Tibial artery (tissue), 4 donors: Measurements from ENCODE around the gene BCAR1.
"Not testable (repeated sequence)": the region's sequence is repeated elsewhere in the genome, so short reads cannot be mapped to it uniquely, and the experiment has no call there.

Source experiments
- DNase-seq, 2 donors: peaks; one replicate each; pipeline ENCODE4 v3.0.0-alpha.2; 2019
- H3K27ac ChIP-seq, 2 donors: fragments of 200-600 bp; sonication (generic) in 1 of 2; 1 replicate in 1 of 2; 2 replicates in 1 of 2; pipeline ENCODE4 v1.5.1; 2018 to 2019; ENCODE audit warnings: mild to moderate bottlenecking in 1 of 2
- H3K27me3 ChIP-seq, 2 donors: fragments of 200-600 bp; sonication (generic) in 1 of 2; one replicate each; pipeline versions ENCODE4 v1.5.1 to v1.6.0; 2016 to 2019
- H3K36me3 ChIP-seq, 3 donors: fragments of 200-600 bp; sonication (generic) in 2 of 3; one replicate each; pipeline ENCODE4 v1.5.1; 2016 to 2019; ENCODE audit warnings: mild to moderate bottlenecking in 2 of 3
- H3K4me1 ChIP-seq, 4 donors: fragments of 200-600 bp; sonication (generic) in 2 of 4; 1 replicate in 3 of 4; 2 replicates in 1 of 4; pipeline ENCODE4 v1.5.1; 2016 to 2019
- H3K4me3 ChIP-seq, 2 donors: fragments of 200-600 bp; sonication (generic) in 1 of 2; 1 replicate in 1 of 2; 2 replicates in 1 of 2; pipeline ENCODE4 v1.5.1; 2018 to 2019; ENCODE audit warnings: mild to moderate bottlenecking in 2 of 2
- H3K9me3 ChIP-seq, 3 donors: fragments of 200-600 bp; sonication (generic) in 1 of 3; one replicate each; pipeline ENCODE4 v1.5.1; 2016 to 2019
- intact Hi-C: fragments of 100-400 bp; cut with DNase I; formaldehyde crosslinking; loops from one replicate; pipeline ENCODE4 v1.15.0; 2023; ENCODE audit warnings: low total_unique reads
- TF ChIP-seq, protein P1 (sequence below), 2 experiments: fragments of 200-600 bp in 1 of 2; fragments of 450-650 bp in 1 of 2; IDR thresholded peaks; one replicate each; pipeline ENCODE4 v1.5.1; 2017 to 2019; ENCODE audit warnings: antibody characterized with exemption in 2 of 2, mild to moderate bottlenecking in 1 of 2, moderate library complexity in 1 of 2

BCAR1 gene

GRCh38 chr16:75286389-75286788 is 35.0 kb upstream of the BCAR1 start:
- no peak overlapping the region for H3K27ac ChIP-seq
- H3K4me1 ChIP-seq, result no peaks in the 10 kb centered on the region
- no peaks in the 10 kb centered on the region for H3K9me3 ChIP-seq
- H3K27me3 ChIP-seq, result no peaks in the 10 kb centered on the region
- no peak overlapping the region for H3K4me3 ChIP-seq
- intact Hi-C loops, result no loop called here
- peaks cover 4 to 19% (median 15%) of the 10 kb centered on the region in 3 donors for H3K36me3 ChIP-seq
- TF ChIP-seq, protein P1, sequence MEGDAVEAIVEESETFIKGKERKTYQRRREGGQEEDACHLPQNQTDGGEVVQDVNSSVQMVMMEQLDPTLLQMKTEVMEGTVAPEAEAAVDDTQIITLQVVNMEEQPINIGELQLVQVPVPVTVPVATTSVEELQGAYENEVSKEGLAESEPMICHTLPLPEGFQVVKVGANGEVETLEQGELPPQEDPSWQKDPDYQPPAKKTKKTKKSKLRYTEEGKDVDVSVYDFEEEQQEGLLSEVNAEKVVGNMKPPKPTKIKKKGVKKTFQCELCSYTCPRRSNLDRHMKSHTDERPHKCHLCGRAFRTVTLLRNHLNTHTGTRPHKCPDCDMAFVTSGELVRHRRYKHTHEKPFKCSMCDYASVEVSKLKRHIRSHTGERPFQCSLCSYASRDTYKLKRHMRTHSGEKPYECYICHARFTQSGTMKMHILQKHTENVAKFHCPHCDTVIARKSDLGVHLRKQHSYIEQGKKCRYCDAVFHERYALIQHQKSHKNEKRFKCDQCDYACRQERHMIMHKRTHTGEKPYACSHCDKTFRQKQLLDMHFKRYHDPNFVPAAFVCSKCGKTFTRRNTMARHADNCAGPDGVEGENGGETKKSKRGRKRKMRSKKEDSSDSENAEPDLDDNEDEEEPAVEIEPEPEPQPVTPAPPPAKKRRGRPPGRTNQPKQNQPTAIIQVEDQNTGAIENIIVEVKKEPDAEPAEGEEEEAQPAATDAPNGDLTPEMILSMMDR (IDR thresholded peaks at IDR 0.05), result no peak
- no peak for DNase-seq

DNA sequence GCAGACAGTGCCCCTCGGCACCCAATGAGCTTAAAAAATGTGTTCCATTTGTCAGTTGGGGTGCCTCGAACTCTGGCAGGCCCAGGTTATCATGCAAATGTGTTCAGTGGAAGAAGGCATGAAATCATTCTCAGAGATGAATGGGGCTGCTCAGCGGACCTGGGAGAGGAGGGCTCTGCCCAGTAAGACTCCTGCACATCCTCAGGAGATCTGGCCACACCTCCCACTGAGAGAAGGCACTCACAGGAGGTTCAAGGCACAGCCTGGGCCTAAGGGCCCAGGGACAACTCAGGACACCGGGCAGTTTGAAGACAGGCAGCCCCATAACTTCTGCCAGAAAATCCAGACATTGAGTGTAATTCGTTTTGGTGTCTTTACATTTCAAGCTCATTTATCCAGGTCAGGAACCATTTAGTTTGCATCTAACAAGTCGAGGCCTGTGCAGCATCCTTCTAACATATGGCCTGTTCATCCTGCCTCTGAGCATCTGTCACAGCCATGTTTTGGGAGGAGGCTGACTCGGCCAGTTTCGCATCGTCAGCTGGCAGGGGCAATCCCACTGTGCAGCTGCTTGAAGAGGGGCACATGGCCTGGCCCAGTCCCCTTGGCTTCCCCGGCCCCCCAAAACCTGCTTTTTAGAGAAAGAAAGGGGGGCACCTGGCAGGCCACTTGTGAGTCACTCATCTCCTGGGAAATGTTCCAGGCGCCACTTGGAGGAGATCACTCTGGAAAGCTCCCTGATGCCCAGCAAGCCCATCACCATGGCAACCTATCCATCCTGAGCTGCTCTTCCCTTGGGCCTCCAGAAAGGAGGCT is 31.2 kb upstream of the BCAR1 start:
- H3K9me3 ChIP-seq, result no peaks in the 10 kb centered on the region
- H3K27me3 ChIP-seq, result no peaks in the 10 kb centered on the region
- H3K4me1 ChIP-seq, result no peaks in the 10 kb centered on the region
- peaks cover 0 to 6% (median 0%) of the 10 kb centered on the region in 3 donors for H3K36me3 ChIP-seq
- no peak for DNase-seq
- intact Hi-C loops, result no loop called here
- TF ChIP-seq, protein P1 (IDR thresholded peaks at IDR 0.05), result no peak
- H3K4me3 ChIP-seq, result no peak overlapping the region
- H3K27ac ChIP-seq, result no peak overlapping the region

GRCh38 chr16:75281826-75282225 is 30.4 kb upstream of the BCAR1 start:
- Histone ChIP-seq H3K27me3 (no peaks in the 10 kb centered on the region), H3K36me3 (peaks cover 0 to 6% (median 0%) of the 10 kb centered on the region in 3 donors), H3K4me1 (no peaks in the 10 kb centered on the region), H3K4me3 (no peak overlapping the region), H3K9me3 (no peaks in the 10 kb centered on the region), H3K27ac (no peak overlapping the region)
- TF ChIP-seq, protein P1 (IDR thresholded peaks at IDR 0.05), result no peak
- intact Hi-C loops, result no loop called here
- DNase-seq, result no peak

DNA sequence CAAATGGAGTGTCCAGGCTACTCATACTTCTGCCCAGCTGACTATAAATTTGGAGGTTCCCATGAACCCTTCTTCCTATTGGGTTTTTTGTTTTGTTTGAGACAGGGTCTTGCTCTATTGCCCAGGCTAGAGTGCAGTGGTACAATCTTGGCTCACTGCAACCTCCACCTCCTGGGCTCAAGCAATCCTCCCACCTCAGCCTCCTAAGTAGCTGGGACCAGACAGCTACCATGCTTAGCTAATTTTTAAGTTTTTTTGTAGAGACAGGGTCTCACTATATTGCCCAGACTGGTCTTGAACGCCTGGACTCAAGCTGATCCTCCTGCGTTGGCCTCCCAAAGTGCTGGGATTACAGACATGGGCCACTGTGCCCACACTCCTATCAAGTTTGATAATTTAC is 29.6 kb upstream of the BCAR1 start:
- H3K4me3 ChIP-seq, H3K9me3 ChIP-seq, H3K27me3 ChIP-seq, H3K36me3 ChIP-seq, intact Hi-C loops, DNase-seq, H3K4me1 ChIP-seq, H3K27ac ChIP-seq: not testable (repeated sequence)

DNA sequence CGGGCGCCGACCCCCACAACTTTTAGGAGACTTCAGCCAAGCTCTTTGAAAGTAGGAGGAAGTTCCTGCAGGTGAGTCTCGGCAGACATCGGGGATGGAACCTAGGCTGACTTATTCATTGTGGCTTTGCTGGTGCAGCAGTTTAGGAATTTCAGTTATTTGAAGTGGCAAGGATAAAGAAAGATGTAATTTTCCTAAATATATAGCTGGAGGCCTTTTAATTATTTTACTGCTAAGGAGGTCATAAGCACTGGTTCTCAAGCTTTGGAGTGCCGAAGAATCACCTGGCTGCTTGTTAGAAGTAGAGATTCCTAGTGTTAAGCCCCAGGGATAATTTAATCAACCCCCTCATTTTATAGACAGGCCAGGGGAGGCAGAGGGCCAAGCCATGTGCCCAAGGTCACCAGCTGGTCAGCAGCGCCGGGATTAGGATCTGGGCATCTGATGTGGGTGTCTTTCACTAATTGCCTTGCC is 28.9 kb upstream of the BCAR1 start:
- H3K36me3 ChIP-seq, result peaks cover 0 to 6% (median 0%) of the 10 kb centered on the region in 3 donors
- H3K9me3 ChIP-seq, result no peaks in the 10 kb centered on the region
- no peak for DNase-seq

GRCh38 chr16:75279305-75279704 is 27.9 kb upstream of the BCAR1 start:
- Histone ChIP-seq H3K4me1 (no peaks in the 10 kb centered on the region), H3K9me3 (no peaks in the 10 kb centered on the region), H3K36me3 (no peaks in the 10 kb centered on the region), H3K4me3 (no peak overlapping the region), H3K27ac (no peak overlapping the region), H3K27me3 (no peaks in the 10 kb centered on the region)
- TF ChIP-seq, protein P1 (IDR thresholded peaks at IDR 0.05), result no peak
- intact Hi-C loops, result no loop called here
- DNase-seq, result no peak

More for the DNA sequence above, 28.9 kb upstream of the BCAR1 start:
- no peak overlapping the region for H3K27ac ChIP-seq
- H3K27me3 ChIP-seq, result no peaks in the 10 kb centered on the region
- no peaks in the 10 kb centered on the region for H3K4me1 ChIP-seq
- intact Hi-C loops, result no loop called here
- no peak overlapping the region for H3K4me3 ChIP-seq
- TF ChIP-seq, protein P1 (IDR thresholded peaks at IDR 0.05), result no peak
